IPS-18c (cell line): ENCODE results near the gene HACE1.
"Not testable (repeated sequence)": the region's sequence is repeated elsewhere in the genome, so short reads cannot be mapped to it uniquely, and the experiment has no call there.

ENCODE experiments used
- H3K4me3 ChIP-seq: 2 replicates; pipeline ENCODE4 v1.7.0; 2013; ENCODE audit warnings: low read depth, mild to moderate bottlenecking, low read length, moderate library complexity; ENCODE audit not compliant: insufficient read depth
- H3K9me3 ChIP-seq: one replicate; pipeline ENCODE4 v1.6.1; 2013; ENCODE audit warnings: mild to moderate bottlenecking, low read length, moderate library complexity; ENCODE audit not compliant: control insufficient read depth, insufficient read depth

Gene HACE1

GRCh38 chr6:104859225-104860146 is at the start of gene HACE1:
Gene HACE1 (minus strand): TSS chr6:104859919. CDS start chr6:104859642, 277 bp downstream.
- Histone ChIP-seq H3K4me3 (peak within 1 kb of the TSS; percentile 92), H3K9me3 (no peaks in the 10 kb centered on the region)

GRCh38 chr6:104908888-104909525 is 49.3 kb upstream of the HACE1 start:
- Histone ChIP-seq H3K4me3 (no peak overlapping the region), H3K9me3 (no peaks in the 10 kb centered on the region)

- Histone ChIP-seq H3K9me3 (no peaks in the 10 kb centered on the region), H3K4me3 (no peak overlapping the region)
Observed at GRCh38 chr6:104908031-104908887, 48.5 kb upstream of the HACE1 start.

DNA sequence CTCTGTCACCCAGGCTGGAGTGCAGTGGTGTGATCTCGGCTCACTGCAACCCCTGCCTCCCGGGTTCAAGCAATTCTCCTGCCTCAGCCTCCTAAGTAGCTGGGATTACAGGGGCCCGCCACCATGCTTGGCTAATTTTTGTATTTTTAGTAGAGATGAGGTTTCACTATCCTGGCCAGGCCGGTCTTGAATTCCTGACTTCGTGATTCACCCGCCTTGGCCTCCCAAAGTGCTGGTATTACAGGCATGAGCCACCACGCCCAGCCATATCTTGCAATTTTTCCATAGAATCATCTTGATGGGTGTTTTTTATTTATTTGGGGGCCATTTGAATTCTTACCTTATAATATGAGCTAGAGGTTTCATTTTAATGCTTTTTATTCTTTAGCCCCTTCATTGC is 39.2 kb upstream of the HACE1 start:
- H3K4me3 ChIP-seq, H3K9me3 ChIP-seq: not testable (repeated sequence)

- Histone ChIP-seq H3K4me3 (no peak overlapping the region), H3K9me3 (no peaks in the 10 kb centered on the region)
Observed at GRCh38 chr6:104896914-104897313, 37.2 kb upstream of the HACE1 start.

DNA sequence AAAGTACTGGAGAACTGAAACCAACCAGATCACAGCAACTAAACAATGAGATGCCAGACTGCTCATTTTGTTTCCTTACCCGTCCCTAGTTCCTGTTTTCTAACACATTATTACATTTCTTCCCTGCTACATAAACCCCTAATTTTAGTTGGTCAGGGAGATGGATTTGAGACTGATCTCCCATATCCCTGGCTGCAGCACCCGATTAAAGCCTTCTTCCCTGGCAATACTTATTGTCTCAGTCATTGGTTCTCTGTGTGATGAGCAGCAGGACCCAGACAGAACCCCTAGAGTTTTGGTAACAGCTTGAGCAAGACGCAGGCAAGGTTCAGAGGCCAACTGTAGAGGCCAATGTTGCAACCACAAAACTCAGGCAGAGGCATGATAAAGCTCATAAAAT is 28.3 kb upstream of the HACE1 start:
- no peak overlapping the region for H3K4me3 ChIP-seq
- H3K9me3 ChIP-seq, result no peaks in the 10 kb centered on the region

GRCh38 chr6:104887350-104887749 is 27.6 kb upstream of the HACE1 start:
- no peak overlapping the region for H3K4me3 ChIP-seq
- no peaks in the 10 kb centered on the region for H3K9me3 ChIP-seq

- Histone ChIP-seq H3K4me3 (no peak overlapping the region), H3K9me3 (no peaks in the 10 kb centered on the region)
Observed at GRCh38 chr6:104885518-104886043, 25.9 kb upstream of the HACE1 start.

DNA sequence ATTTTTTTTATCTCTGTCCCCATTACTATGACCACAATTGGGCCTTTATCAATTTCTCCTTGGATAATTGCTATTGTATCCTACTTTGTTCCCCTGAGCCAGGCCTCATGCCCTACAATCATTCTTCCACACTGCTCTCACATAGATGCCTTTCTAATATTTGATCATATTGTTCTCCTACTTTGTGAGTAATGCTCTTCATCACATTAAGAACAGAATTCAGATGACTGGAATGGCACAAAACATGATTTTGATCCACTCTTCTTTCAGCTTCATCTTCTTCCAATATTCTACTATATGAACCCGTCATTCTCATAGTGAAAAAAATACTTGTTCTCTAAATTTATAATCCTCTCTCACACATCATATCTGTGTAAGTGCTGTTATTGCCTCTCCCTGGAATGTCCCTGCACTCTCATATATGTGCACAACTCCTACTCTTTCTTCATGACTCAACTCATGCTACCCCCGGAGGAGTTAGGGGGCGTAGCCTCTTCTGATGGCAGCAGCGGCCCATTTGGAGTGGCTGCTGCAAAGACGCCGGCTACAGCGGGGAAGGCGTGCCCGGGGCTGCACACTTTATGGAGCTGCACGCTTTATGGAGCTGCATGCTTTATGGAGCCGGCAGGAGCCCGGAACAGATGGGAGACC is 25.3 kb upstream of the HACE1 start:
- Histone ChIP-seq H3K4me3 (no peak overlapping the region), H3K9me3 (no peaks in the 10 kb centered on the region)

DNA sequence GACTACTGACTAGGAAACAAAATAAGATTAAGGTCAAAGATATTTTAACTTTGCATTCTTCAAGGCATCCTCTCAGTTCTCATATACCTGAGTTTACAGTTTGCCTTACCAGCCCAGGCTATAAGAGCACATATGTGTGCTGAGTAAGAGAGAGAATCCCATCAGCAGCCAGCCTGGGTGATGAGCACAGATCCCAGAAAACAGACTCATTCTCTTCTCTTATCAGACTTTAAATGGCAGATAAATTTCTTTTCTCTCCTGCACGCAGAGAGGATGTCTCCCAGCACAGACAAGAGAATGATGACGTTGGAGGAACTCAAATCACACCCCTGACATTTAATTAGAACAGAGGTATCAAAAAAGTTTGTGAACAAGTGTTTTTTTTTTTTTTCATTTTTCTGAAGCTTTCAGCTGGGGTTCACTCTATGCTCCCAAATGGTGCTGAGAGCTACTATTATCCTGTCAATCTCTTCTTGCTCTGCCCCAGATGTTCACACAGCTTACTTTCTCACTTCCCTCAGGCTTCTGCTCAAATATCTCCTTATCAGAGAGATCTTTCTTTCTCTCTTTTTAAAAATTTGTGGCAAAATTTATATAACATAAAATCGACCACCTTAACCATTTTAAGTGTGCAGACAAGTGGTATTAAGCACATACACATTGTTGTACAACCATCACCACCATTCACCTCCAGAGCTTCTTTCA is 22.4 kb upstream of the HACE1 start:
- Histone ChIP-seq H3K4me3 (no peak overlapping the region), H3K9me3 (no peaks in the 10 kb centered on the region)

- Histone ChIP-seq H3K9me3 (no peaks in the 10 kb centered on the region), H3K4me3 (no peak overlapping the region)
Observed at GRCh38 chr6:104862456-104862855, 2.7 kb upstream of the HACE1 start.

- 0 out of 2 replicates have a peak overlapping the region, but pooled peaks have one; percentile 12 for H3K4me3 ChIP-seq
- H3K9me3 ChIP-seq, result no peaks in the 10 kb centered on the region
Observed at GRCh38 chr6:104860221-104860620, 502 bp upstream of the HACE1 start.

DNA sequence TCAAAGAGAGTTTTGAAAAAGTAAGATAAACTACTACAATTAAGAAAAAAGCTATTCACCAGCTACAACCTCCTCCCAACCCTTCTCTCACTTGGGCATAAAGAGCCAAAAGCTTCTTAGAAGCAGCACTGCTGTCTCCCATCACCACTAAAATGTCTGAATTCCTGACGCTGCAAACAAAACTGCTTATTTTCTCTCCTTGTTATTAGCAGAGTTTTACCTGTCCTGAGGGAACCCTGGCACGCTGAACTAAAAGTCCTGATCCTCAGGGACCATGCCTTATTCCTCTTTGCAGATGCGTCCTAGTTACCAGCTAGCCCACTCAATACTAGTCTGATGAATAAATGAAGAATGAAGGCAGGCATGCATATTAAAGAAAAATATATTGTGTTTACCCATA is 1.1 kb downstream of the HACE1 start:
- H3K4me3 ChIP-seq, result peak overlapping the region; percentile 92
- no peaks in the 10 kb centered on the region for H3K9me3 ChIP-seq

DNA sequence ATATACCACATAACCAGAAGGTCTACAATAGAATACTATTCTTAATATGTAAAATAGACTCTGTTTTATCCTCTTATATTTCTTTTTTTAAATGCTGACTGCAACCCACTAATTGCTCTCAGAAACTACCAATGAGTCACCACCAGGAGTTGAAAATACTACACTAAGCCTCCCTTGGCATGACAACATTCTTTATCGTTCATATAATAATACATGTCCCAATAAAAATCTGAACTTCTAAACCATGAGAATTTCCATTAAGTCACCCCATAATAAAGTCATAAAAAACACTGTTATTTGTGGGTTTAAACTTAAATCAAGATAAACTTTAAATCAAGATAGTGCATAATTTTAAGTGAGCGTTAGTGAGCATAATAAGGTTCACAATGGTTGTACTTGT is 4.2 kb downstream of the HACE1 start:
- no peaks in the 10 kb centered on the region for H3K9me3 ChIP-seq
- H3K4me3 ChIP-seq, result no peak overlapping the region

DNA sequence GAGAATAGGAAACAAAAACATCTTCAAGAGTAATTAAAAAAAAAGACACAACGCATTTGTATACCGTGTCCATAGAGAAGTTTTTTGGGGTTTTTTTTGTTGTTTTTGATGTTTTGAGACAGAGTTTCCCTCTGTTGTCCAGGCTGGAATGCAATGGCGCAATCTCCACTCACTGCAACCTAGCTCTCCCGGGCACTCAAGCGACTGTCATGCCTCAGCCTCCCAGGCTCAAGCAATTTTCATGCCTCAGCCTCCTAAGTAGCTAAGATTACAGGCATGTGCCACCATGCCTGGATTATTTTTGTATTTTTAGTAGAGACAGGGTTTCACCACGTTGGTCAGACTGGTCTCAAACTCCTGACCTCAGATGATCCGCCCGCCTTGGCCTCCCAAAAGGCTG is 12.0 kb downstream of the HACE1 start:
- not testable (repeated sequence) for H3K4me3 ChIP-seq, H3K9me3 ChIP-seq

DNA sequence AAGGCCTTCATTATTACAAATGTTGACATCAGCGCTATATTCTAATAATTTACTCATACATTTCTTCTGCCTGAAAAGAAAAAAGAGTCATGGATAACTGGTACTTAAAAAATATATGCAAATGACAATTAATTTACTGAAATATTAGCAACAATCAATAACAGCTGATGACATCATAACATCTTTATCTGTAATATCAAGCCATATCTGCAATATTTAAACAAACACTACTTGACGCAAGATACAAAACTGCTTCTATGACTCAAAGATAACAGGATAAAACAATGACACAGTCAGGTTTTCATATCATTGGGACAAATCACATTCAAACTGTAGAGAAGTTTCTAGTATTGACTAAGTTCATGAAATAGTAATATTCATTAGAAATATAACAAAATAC is 16.5 kb downstream of the HACE1 start:
- Histone ChIP-seq H3K4me3 (no peak overlapping the region), H3K9me3 (no peaks in the 10 kb centered on the region)
